SK-N-SH (cell line): ENCODE results near the gene AGAP9.
"Not testable (repeated sequence)": the region's sequence is repeated elsewhere in the genome, so short reads cannot be mapped to it uniquely, and the experiment has no call there.

Experiments
- CHD2 ChIP-seq: fragments of 150-350 bp; IDR thresholded peaks from 2 replicates; pipeline ENCODE4 v1.6.1; 2018; ENCODE audit warnings: low read length; ENCODE audit not compliant: partially characterized antibody
- CTCF ChIP-seq: fragments of 200-600 bp; sonication (generic); IDR thresholded peaks from 2 replicates; pipeline ENCODE4 v1.6.1; 2017; ENCODE audit warnings: antibody characterized with exemption, mild to moderate bottlenecking, moderate library complexity
- SMC3 ChIP-seq: IDR thresholded peaks from 2 replicates; pipeline ENCODE4 v1.6.1; 2012; ENCODE audit warnings: low read depth, low read length, improper control_type of control experiment
- TF ChIP-seq, protein P1 (sequence below): IDR thresholded peaks from 2 replicates; pipeline ENCODE4 v1.4.0; 2012; ENCODE audit warnings: low read depth, borderline replicate concordance

DNA sequence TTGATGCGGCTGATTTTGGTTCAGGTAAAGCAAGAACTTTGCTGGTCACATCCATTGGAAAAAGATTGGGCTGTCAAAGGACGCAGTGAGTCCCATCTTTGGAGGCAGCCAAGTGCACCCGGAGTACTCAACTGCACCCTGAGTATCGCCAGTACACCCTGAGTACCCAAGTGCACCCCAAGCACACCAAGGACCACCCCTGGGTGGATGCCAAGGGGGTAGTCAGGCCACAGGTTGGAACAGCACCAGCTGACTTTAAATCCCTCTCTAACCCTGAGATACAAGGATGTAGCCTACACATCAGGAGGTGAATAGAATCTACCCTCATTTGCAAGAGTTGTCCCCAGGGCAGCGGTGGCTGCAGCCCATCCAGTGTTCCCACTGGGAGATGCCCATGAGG lies 56.0 kb downstream of the AGAP9 start:
- TF ChIP-seq CTCF, CHD2, SMC3: not testable (repeated sequence)
- TF ChIP-seq, protein P1, sequence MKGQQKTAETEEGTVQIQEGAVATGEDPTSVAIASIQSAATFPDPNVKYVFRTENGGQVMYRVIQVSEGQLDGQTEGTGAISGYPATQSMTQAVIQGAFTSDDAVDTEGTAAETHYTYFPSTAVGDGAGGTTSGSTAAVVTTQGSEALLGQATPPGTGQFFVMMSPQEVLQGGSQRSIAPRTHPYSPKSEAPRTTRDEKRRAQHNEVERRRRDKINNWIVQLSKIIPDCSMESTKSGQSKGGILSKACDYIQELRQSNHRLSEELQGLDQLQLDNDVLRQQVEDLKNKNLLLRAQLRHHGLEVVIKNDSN, result not testable (repeated sequence)
